Measurements from ENCODE around the gene WRNIP1. TPM values are rescaled to one million over a fixed set of nuclear protein-coding genes. Genes with fewer than 3 reads are reported as not detected.

Gene WRNIP1
- total RNA-seq, 1 experiment from 2014 or later: 36.3 TPM

DNA sequence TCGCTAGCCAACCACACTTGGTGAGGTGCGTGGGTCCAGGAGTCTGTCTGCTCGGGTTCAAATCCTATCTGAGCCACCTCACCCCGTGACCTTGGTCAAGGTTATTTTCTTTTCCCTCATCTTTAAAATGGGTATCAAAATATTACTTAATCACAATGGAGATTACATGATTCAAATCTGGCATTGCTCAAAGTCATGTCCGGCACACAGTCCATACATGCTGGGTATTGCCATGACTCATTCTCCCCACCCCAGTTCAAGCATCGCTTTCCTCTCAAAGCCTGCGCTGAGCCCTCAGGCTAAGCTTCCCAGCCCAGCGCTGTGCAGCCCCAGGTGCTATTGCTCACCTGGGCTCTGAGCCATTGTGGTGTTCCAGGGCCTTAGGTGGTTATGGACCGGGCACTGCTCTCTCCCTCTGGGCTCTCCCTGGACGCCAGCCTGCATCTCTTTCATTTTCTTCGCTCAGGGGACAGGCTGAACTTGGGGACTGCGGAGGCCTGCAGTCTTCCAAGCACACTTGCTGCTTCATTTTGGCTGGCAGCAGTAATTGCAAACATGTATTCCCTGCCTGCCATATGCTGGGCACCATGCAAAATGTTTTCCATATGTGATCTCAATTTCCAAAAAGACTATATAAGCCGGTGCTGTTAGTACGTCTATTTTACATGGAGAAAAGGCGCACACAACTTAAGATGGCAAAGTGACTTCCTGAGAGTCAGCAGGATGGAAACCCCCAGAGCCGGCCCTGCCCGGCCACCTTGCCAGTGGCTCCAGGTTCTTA, 27.3 kb downstream of the WRNIP1 start:
- Mint-ChIP-seq H3K27me3 (ENCODE audit: low read depth) (no peaks in the 10 kb centered on the region), H3K4me1 (peaks cover 17% of the 10 kb centered on the region), H3K27ac (peak overlapping the region; percentile 84), H3K9me3 (no peaks in the 10 kb centered on the region), H3K36me3 (peaks cover 9% of the 10 kb centered on the region), H3K4me3 (no peak overlapping the region)
- DNase-seq (ENCODE audit: low spot score): no peak
- ChIA-PET CTCF (interaction anchor here (1.2 to 3.2 kb wide), 14 partner anchors 9 to 261 kb away, joined by 3 to 68 read pairs (median 14); partner anchors contain the start of genes NQO2 and SERPINB1), POLR2A (interaction anchor here (1.7 kb wide), 1 partner anchor 49 kb away, joined by 6 read pairs; the partner anchor contains the start of gene SERPINB1)
- ATAC-seq: no peak
- TF ChIP-seq HMGA2 (CRISPR knock-in tag; IDR thresholded peaks at IDR 0.05): no peak
- no peak for TF ChIP-seq TCF7 (CRISPR knock-in tag; IDR thresholded peaks at IDR 0.05; ENCODE audit: low read depth)
- TF ChIP-seq, protein P1, sequence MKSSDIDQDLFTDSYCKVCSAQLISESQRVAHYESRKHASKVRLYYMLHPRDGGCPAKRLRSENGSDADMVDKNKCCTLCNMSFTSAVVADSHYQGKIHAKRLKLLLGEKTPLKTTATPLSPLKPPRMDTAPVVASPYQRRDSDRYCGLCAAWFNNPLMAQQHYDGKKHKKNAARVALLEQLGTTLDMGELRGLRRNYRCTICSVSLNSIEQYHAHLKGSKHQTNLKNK (CRISPR knock-in tag; IDR thresholded peaks at IDR 0.05): no peak
- TF ChIP-seq ZNF232 (CRISPR knock-in tag; IDR thresholded peaks at IDR 0.05): no peak
- TF ChIP-seq MXD4 (CRISPR knock-in tag; IDR thresholded peaks at IDR 0.05; ENCODE audit: borderline replicate concordance): no peak
- TF ChIP-seq ZBTB43 (CRISPR knock-in tag; IDR thresholded peaks at IDR 0.05): no peak
- TF ChIP-seq, protein P2, sequence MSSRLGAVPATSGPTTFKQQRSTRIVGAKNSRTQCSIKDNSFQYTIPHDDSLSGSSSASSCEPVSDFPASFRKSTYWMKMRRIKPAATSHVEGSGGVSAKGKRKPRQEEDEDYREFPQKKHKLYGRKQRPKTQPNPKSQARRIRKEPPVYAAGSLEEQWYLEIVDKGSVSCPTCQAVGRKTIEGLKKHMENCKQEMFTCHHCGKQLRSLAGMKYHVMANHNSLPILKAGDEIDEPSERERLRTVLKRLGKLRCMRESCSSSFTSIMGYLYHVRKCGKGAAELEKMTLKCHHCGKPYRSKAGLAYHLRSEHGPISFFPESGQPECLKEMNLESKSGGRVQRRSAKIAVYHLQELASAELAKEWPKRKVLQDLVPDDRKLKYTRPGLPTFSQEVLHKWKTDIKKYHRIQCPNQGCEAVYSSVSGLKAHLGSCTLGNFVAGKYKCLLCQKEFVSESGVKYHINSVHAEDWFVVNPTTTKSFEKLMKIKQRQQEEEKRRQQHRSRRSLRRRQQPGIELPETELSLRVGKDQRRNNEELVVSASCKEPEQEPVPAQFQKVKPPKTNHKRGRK (CRISPR knock-in tag; IDR thresholded peaks at IDR 0.05; ENCODE audit: borderline replicate concordance): no peak
- no peak for TF ChIP-seq ATF3 (CRISPR knock-in tag; conservative IDR thresholded peaks at IDR 0.05)
- no peak for TF ChIP-seq PRRX2 (CRISPR knock-in tag; IDR thresholded peaks at IDR 0.05)
- TF ChIP-seq MLX (CRISPR knock-in tag; IDR thresholded peaks at IDR 0.05): no peak
- TF ChIP-seq CDX4 (CRISPR knock-in tag; IDR thresholded peaks at IDR 0.05; ENCODE audit: borderline replicate concordance): no peak

DNA sequence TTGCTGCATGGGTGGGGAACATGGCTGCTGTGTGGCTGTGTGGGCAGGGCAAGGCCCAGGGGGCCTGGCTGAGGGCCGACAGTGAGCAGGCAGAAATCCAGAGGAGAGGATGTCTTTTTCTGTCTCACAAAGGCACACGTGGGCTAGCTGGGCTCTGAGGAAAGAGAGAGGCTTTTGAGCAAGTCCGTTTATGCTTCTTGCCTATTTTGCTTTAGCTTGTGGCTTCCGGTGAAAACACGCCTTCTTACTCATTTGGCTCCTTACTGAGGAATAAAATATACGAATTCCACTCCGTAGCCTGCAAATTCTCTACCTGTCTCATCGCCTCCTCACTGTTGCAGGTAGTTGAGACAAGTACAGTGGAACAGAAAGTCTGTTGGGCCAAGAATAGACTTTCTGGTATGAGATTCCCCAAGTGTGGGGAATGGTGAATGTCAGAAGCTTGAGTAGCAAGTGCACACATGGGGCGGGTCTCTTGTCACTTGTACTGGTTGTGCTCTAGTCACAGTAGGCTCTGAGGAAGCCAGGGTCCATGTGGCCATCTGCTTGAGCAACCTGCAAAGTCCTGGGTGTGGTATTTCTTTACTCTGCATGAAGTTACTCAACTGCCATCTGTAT, 28.4 kb downstream of the WRNIP1 start:
- no peak overlapping the region for H3K4me3 Mint-ChIP-seq
- ChIA-PET POLR2A (no interaction called here), CTCF (interaction anchor here (1.0 kb wide), 1 partner anchor 48 kb away, joined by 3 read pairs; the partner anchor contains the start of gene SERPINB1)
- H3K27me3 Mint-ChIP-seq (ENCODE audit: low read depth): no peaks in the 10 kb centered on the region
- peaks cover 4% of the 10 kb centered on the region; the same call in 1 of the 2 replicates for H3K36me3 Mint-ChIP-seq
- H3K9me3 Mint-ChIP-seq: no peaks in the 10 kb centered on the region
- no peak for ATAC-seq
- no peak for DNase-seq (ENCODE audit: low spot score)
- H3K4me1 Mint-ChIP-seq: peaks cover 21% of the 10 kb centered on the region
- peak overlapping the region; percentile 86 for H3K27ac Mint-ChIP-seq
- TF ChIP-seq, protein P3, sequence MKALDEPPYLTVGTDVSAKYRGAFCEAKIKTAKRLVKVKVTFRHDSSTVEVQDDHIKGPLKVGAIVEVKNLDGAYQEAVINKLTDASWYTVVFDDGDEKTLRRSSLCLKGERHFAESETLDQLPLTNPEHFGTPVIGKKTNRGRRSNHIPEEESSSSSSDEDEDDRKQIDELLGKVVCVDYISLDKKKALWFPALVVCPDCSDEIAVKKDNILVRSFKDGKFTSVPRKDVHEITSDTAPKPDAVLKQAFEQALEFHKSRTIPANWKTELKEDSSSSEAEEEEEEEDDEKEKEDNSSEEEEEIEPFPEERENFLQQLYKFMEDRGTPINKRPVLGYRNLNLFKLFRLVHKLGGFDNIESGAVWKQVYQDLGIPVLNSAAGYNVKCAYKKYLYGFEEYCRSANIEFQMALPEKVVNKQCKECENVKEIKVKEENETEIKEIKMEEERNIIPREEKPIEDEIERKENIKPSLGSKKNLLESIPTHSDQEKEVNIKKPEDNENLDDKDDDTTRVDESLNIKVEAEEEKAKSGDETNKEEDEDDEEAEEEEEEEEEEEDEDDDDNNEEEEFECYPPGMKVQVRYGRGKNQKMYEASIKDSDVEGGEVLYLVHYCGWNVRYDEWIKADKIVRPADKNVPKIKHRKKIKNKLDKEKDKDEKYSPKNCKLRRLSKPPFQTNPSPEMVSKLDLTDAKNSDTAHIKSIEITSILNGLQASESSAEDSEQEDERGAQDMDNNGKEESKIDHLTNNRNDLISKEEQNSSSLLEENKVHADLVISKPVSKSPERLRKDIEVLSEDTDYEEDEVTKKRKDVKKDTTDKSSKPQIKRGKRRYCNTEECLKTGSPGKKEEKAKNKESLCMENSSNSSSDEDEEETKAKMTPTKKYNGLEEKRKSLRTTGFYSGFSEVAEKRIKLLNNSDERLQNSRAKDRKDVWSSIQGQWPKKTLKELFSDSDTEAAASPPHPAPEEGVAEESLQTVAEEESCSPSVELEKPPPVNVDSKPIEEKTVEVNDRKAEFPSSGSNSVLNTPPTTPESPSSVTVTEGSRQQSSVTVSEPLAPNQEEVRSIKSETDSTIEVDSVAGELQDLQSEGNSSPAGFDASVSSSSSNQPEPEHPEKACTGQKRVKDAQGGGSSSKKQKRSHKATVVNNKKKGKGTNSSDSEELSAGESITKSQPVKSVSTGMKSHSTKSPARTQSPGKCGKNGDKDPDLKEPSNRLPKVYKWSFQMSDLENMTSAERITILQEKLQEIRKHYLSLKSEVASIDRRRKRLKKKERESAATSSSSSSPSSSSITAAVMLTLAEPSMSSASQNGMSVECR (CRISPR knock-in tag; IDR thresholded peaks at IDR 0.05; ENCODE audit: borderline replicate concordance): no peak
- no peak for TF ChIP-seq AFF4 (CRISPR knock-in tag; IDR thresholded peaks at IDR 0.05; ENCODE audit: borderline replicate concordance)
- TF ChIP-seq, protein P4, sequence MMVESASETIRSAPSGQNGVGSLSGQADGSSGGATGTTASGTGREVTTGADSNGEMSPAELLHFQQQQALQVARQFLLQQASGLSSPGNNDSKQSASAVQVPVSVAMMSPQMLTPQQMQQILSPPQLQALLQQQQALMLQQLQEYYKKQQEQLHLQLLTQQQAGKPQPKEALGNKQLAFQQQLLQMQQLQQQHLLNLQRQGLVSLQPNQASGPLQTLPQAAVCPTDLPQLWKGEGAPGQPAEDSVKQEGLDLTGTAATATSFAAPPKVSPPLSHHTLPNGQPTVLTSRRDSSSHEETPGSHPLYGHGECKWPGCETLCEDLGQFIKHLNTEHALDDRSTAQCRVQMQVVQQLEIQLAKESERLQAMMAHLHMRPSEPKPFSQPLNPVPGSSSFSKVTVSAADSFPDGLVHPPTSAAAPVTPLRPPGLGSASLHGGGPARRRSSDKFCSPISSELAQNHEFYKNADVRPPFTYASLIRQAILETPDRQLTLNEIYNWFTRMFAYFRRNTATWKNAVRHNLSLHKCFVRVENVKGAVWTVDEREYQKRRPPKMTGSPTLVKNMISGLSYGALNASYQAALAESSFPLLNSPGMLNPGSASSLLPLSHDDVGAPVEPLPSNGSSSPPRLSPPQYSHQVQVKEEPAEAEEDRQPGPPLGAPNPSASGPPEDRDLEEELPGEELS (CRISPR knock-in tag; IDR thresholded peaks at IDR 0.05): no peak

Data from WTC11 (cell line).